Heart right ventricle (tissue), 16 donors: ENCODE measurements around the gene RAP1GDS1. TPM values are rescaled to one million over a fixed set of nuclear protein-coding genes. Genes with fewer than 3 reads are reported as not detected.

Source experiments
- ATAC-seq, 8 donors: fragments of 200-7000 bp; cut with Tn5 transposase; one replicate each; pipeline ENCODE4 v1.9.1; 2020; ENCODE audit warnings: mild to moderate bottlenecking in 8 of 8, moderate library complexity in 8 of 8, moderate number of reproducible peaks in 1 of 8
- DNase-seq, 2 donors: peaks; one replicate each; pipeline ENCODE4 v3.0.0-alpha.2; 2020
- H3K27ac ChIP-seq, 10 donors: fragments of 200-600 bp; sonication (generic) in 2 of 10; one replicate each; pipeline versions ENCODE4 v1.5.0 to v1.8.0; 2020 to 2022; ENCODE audit warnings: mild to moderate bottlenecking in 3 of 10
- H3K27me3 ChIP-seq, 7 donors: fragments of 200-600 bp; one replicate each; pipeline ENCODE4 v1.8.0; 2021 to 2022; ENCODE audit warnings: mild to moderate bottlenecking in 2 of 7
- H3K36me3 ChIP-seq, 9 donors: fragments of 200-600 bp; sonication (generic) in 1 of 9; one replicate each; pipeline versions ENCODE4 v1.5.0 to v1.8.0; 2020 to 2022; ENCODE audit warnings: mild to moderate bottlenecking in 2 of 9
- H3K4me1 ChIP-seq, 9 donors: fragments of 200-600 bp; sonication (generic) in 1 of 9; one replicate each; pipeline versions ENCODE4 v1.5.0 to v1.8.0; 2020 to 2022; ENCODE audit warnings: mild to moderate bottlenecking in 4 of 9
- H3K4me3 ChIP-seq, 10 donors: fragments of 200-600 bp; sonication (generic) in 2 of 10; one replicate each; pipeline versions ENCODE4 v1.5.0 to v1.8.0; 2020 to 2022; ENCODE audit warnings: mild to moderate bottlenecking in 7 of 10, moderate library complexity in 2 of 10
- H3K9me3 ChIP-seq, 11 donors: fragments of 200-600 bp in 10 of 11; sonication (generic) in 2 of 11; one replicate each; pipeline versions ENCODE4 v1.5.0 to v1.8.0; 2013 to 2022; ENCODE audit warnings: mild to moderate bottlenecking in 2 of 11, control low read depth in 1 of 11, moderate library complexity in 1 of 11
- CTCF ChIP-seq, 9 donors: fragments of 200-600 bp; sonication (generic) in 2 of 9; IDR thresholded peaks; one replicate each; pipeline versions ENCODE4 v1.5.0 to v1.8.0; 2021 to 2022; ENCODE audit warnings: antibody characterized with exemption in 9 of 9, mild to moderate bottlenecking in 5 of 9, moderate library complexity in 1 of 9
- WGBS, 2 donors: extraction: QIAGEN DNeasy Blood & Tissue Kit; methylation state at CpG; one replicate each; pipeline ENCODE4 v1.1.7; 2013; ENCODE audit warnings: inconsistent platforms in 1 of 2; 5-methylcytosine and 5-hydroxymethylcytosine counted together
- intact Hi-C, 10 donors: fragments of 100-400 bp; cut with DNase I; formaldehyde crosslinking; loops; one replicate each; pipeline versions ENCODE4 v1.11.1 to v1.14.2; 2022
- polyA plus RNA-seq, 2 donors: library from polyadenylated mRNA; stranded (reverse); fragments of 200-250 nt; gene quantifications; one replicate each; pipeline ENCODE4 v1.2.3, GENCODE V29; 2013
- total RNA-seq, 10 donors: library from RNA; stranded (reverse); fragmentation: NEBNext Ultra II Directional in 3 of 10; extraction: Animal tissue kit (Norgen Biotek cat#: 25700) in 3 of 10; gene quantifications; one replicate each; pipeline versions ENCODE4 v1.2.1 to v1.2.4, GENCODE V29; 2021 to 2023
- donor health status: Arrhythmogenic right ventricular cardiomyopathy.
- donor health status: ischemic (EF 13 %, LVEDD 7.1; RV severe dilation, severe dysfunction).
- donor health status: healthy with polysubstance abuse.
- donor health status: DM: no; HTN: yes; CAD: no.
- donor health status: DM: no; HTN: no; CAD: no.
- donor health status: ischemic (EF 25% LVEDD 6.9; RV normal size, moderate dysfunction).
- donor health status: ischemic (EF 25% LVEDD 5.7; RV mildly dilated, moderate dysfunction).
- donor health status: healthy.
- donor health status: DM: yes; HTN: yes; CAD: no.
- donor health status: Ischemic cardiomyopathy.
- donor health status: ischemic (EF 35%, LVEDD 5.7; RV mildly dilated, moderate dysfunction).
- donor health status: nonischemic (EF 11% LVEDD 7.7; RV severe dilation, severe dysfunction).
- donor health status: DM: yes; HTN: yes; CAD: no.
- donor health status: PGD.
- donor health status: ischemic (EF 29% LVEDD 5.4; RV normal size, mild dysfunction).
- donor health status: nonischemic (EF 23%, LVEDD 6.1; RV moderate dilation, normal function).

Gene RAP1GDS1
- total and polyA plus RNA-seq, 12 donors: 7.0 to 21.3 (median 12.7) TPM

DNA sequence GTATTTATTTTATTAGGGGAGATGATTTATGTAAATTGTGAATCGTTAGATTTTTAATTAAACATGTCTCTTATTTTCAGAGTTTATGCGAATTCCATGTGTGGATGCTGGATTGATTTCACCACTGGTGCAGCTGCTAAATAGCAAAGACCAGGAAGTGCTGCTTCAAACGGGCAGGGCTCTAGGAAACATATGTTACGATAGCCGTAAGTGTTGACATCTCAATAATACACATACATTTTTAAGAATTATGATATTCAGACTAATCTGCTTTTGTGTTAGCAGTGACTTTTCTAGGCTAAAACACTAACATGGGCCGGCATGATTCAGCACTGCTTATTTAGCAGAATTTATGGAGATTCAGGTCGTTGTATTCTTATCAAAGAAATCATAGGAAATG lies 91.2 kb downstream of the RAP1GDS1 start:
- intact Hi-C loops: no loop called here
- peaks cover 0 to 17% (median 0%) of the 10 kb centered on the region in 11 donors for H3K9me3 ChIP-seq
- no peak for DNase-seq
- no peak for TF ChIP-seq CTCF (IDR thresholded peaks at IDR 0.05)
- ATAC-seq: no peak
- H3K36me3 ChIP-seq: peaks cover 0 to 10% (median 0%) of the 10 kb centered on the region in 9 donors
- H3K4me1 ChIP-seq: peaks cover 0 to 10% (median 0%) of the 10 kb centered on the region in 9 donors
- WGBS, 2 donors: 40 to 47% methylated on average over 7 of the region's 7 CpGs
- H3K27ac ChIP-seq: peak overlapping the region in 1 of 10 donors; percentile 37
- no peaks in the 10 kb centered on the region for H3K27me3 ChIP-seq
- peak overlapping the region in 5 of 10 donors; percentile 2 to 25 (median 16) for H3K4me3 ChIP-seq

- 81 to 83% methylated on average over 4 of the region's 4 CpGs for WGBS, 2 donors
- ATAC-seq (no peak), DNase-seq (no peak)
- Histone ChIP-seq H3K27ac (peak overlapping the region in 1 of 10 donors; percentile 37), H3K9me3 (peaks cover 0 to 17% (median 0%) of the 10 kb centered on the region in 11 donors), H3K27me3 (no peaks in the 10 kb centered on the region), H3K4me1 (peaks cover 0 to 10% (median 0%) of the 10 kb centered on the region in 9 donors), H3K4me3 (peak overlapping the region in 5 of 10 donors; percentile 2 to 25 (median 16)), H3K36me3 (peaks cover 0 to 10% (median 0%) of the 10 kb centered on the region in 9 donors)
- TF ChIP-seq CTCF (IDR thresholded peaks at IDR 0.05): no peak
- intact Hi-C loops: no loop called here
Observed at GRCh38 chr4:98352940-98353339, 91.8 kb downstream of the RAP1GDS1 start.

GRCh38 chr4:98358630-98359248 lies 97.6 kb downstream of the RAP1GDS1 start:
- H3K27me3 ChIP-seq: no peaks in the 10 kb centered on the region
- H3K4me3 ChIP-seq: no peak overlapping the region
- H3K27ac ChIP-seq: no peak overlapping the region
- no peak for DNase-seq
- no peak for TF ChIP-seq CTCF (IDR thresholded peaks at IDR 0.05)
- no peak for ATAC-seq
- peaks cover 0 to 1% (median 0%) of the 10 kb centered on the region in 9 donors for H3K4me1 ChIP-seq
- peaks cover 0 to 3% (median 0%) of the 10 kb centered on the region in 11 donors for H3K9me3 ChIP-seq
- 97 to 98% methylated on average over 2 of the region's 2 CpGs for WGBS, 2 donors
- peaks cover 0 to 7% (median 0%) of the 10 kb centered on the region in 9 donors for H3K36me3 ChIP-seq
- intact Hi-C loops: no loop called here

- Histone ChIP-seq H3K9me3 (peaks cover 0 to 3% (median 0%) of the 10 kb centered on the region in 11 donors), H3K4me1 (peaks cover 0 to 3% (median 0%) of the 10 kb centered on the region in 9 donors), H3K27me3 (no peaks in the 10 kb centered on the region), H3K27ac (no peak overlapping the region), H3K36me3 (peaks cover 0 to 7% (median 0%) of the 10 kb centered on the region in 9 donors), H3K4me3 (no peak overlapping the region)
- DNase-seq: no peak
- intact Hi-C loops: no loop called here
- TF ChIP-seq CTCF (IDR thresholded peaks at IDR 0.05): no peak
- no peak for ATAC-seq
- WGBS, 2 donors: 85 to 86% methylated on average over 4 of the region's 4 CpGs
Observed at GRCh38 chr4:98359646-98360045, 98.5 kb downstream of the RAP1GDS1 start.
